Esophagus muscularis mucosa (tissue), 4 donors: ENCODE results near the gene CHRM5. TPM values are rescaled to one million over a fixed set of nuclear protein-coding genes. Genes with fewer than 3 reads are reported as not detected.

Source experiments
- DNase-seq: peaks from one replicate; pipeline ENCODE4 v3.0.0-alpha.2; 2017; ENCODE audit errors: extremely low spot score
- H3K27ac ChIP-seq, 4 donors: fragments of 200-600 bp; sonication (generic); replicated peaks in 1 of 4; 1 replicate in 3 of 4; 2 replicates in 1 of 4; pipeline ENCODE4 v1.5.1; 2016 to 2019; ENCODE audit warnings: mild to moderate bottlenecking in 1 of 4
- H3K27me3 ChIP-seq, 4 donors: fragments of 200-600 bp; sonication (generic); one replicate each; pipeline versions ENCODE4 v1.5.1 to v1.6.0; 2016 to 2019
- H3K36me3 ChIP-seq, 4 donors: fragments of 200-600 bp; sonication (generic); one replicate each; pipeline ENCODE4 v1.5.1; 2016 to 2019
- H3K4me1 ChIP-seq, 4 donors: fragments of 200-600 bp; sonication (generic); one replicate each; pipeline ENCODE4 v1.5.1; 2016 to 2019
- H3K4me3 ChIP-seq, 4 donors: fragments of 200-600 bp; sonication (generic); 1 replicate in 2 of 4; 2 replicates in 2 of 4; pipeline ENCODE4 v1.5.1; 2016 to 2019; ENCODE audit warnings: mild to moderate bottlenecking in 4 of 4, moderate library complexity in 1 of 4
- H3K9me3 ChIP-seq, 4 donors: fragments of 200-600 bp; sonication (generic); 1 replicate in 3 of 4; 2 replicates in 1 of 4; pipeline ENCODE4 v1.5.1; 2016 to 2019
- EP300 ChIP-seq: sonication (generic); formaldehyde crosslinking; IDR thresholded peaks from one replicate; pipeline ENCODE4 v1.6.1; 2017; ENCODE audit warnings: antibody characterized with exemption
- POLR2A ChIP-seq: fragments of 450-650 bp; IDR thresholded peaks from one replicate; pipeline ENCODE4 v1.6.1; 2017; ENCODE audit warnings: antibody characterized with exemption, moderate library complexity, mild to moderate bottlenecking, low read depth
- POLR2AphosphoS5 ChIP-seq, 2 donors: sonication (generic); formaldehyde crosslinking; IDR thresholded peaks; one replicate each; pipeline ENCODE4 v1.6.1; 2017; ENCODE audit warnings: antibody characterized with exemption in 2 of 2
- WGBS: methylation state at CpG from one replicate; pipeline ENCODE4 v1.1.5; 2018; 5-methylcytosine and 5-hydroxymethylcytosine counted together
- intact Hi-C: fragments of 100-400 bp; cut with DNase I; formaldehyde crosslinking; loops from one replicate; pipeline ENCODE4 v1.15.1; 2023
- total RNA-seq, 4 donors: library from RNA; depleted of rRNA; stranded (reverse); fragments of >200 nt; gene quantifications; one replicate each; pipeline versions ENCODE4 v1.1.0 to v1.2.1, GENCODE V29; 2016
- TF ChIP-seq, protein P1 (sequence below), 3 experiments: fragments of 200-600 bp in 2 of 3; fragments of 450-650 bp in 1 of 3; sonication (generic) in 2 of 3; IDR thresholded peaks; one replicate each; pipeline ENCODE4 v1.5.1; 2017 to 2019; ENCODE audit warnings: antibody characterized with exemption in 3 of 3, mild to moderate bottlenecking in 2 of 3, moderate library complexity in 1 of 3

CHRM5 gene
- total RNA-seq, 4 donors from 2014 or later, result not detected

GRCh38 chr15:34078900-34079299 is 110.6 kb downstream of the CHRM5 start:
- H3K9me3 ChIP-seq, result no peaks in the 10 kb centered on the region
- no peak for DNase-seq
- TF ChIP-seq POLR2A (no peak), EP300 (no peak), POLR2AphosphoS5 (IDR thresholded peaks at IDR 0.05) (no peak)
- TF ChIP-seq, protein P1, sequence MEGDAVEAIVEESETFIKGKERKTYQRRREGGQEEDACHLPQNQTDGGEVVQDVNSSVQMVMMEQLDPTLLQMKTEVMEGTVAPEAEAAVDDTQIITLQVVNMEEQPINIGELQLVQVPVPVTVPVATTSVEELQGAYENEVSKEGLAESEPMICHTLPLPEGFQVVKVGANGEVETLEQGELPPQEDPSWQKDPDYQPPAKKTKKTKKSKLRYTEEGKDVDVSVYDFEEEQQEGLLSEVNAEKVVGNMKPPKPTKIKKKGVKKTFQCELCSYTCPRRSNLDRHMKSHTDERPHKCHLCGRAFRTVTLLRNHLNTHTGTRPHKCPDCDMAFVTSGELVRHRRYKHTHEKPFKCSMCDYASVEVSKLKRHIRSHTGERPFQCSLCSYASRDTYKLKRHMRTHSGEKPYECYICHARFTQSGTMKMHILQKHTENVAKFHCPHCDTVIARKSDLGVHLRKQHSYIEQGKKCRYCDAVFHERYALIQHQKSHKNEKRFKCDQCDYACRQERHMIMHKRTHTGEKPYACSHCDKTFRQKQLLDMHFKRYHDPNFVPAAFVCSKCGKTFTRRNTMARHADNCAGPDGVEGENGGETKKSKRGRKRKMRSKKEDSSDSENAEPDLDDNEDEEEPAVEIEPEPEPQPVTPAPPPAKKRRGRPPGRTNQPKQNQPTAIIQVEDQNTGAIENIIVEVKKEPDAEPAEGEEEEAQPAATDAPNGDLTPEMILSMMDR (IDR thresholded peaks at IDR 0.05), result no peak
- intact Hi-C loops, result no loop called here
- peaks cover 0 to 16% (median 12%) of the 10 kb centered on the region in 4 donors for H3K36me3 ChIP-seq
- H3K27ac ChIP-seq, result no peak overlapping the region
- no peak overlapping the region for H3K4me3 ChIP-seq
- WGBS, result 86% methylated on average over 3 of the region's 3 CpGs
- H3K27me3 ChIP-seq, result no peaks in the 10 kb centered on the region
- H3K4me1 ChIP-seq, result peaks cover 0 to 5% (median 0%) of the 10 kb centered on the region in 4 donors

- TF ChIP-seq POLR2AphosphoS5 (IDR thresholded peaks at IDR 0.05) (no peak), POLR2A (no peak), EP300 (no peak)
- TF ChIP-seq, protein P1 (IDR thresholded peaks at IDR 0.05), result no peak
- intact Hi-C loops, result no loop called here
- WGBS, result 94% methylated on average over 4 of the region's 4 CpGs
- Histone ChIP-seq H3K27ac (no peak overlapping the region), H3K36me3 (peaks cover 0 to 26% (median 19%) of the 10 kb centered on the region in 4 donors), H3K4me1 (peaks cover 0 to 11% (median 0%) of the 10 kb centered on the region in 4 donors), H3K4me3 (no peak overlapping the region), H3K27me3 (no peaks in the 10 kb centered on the region), H3K9me3 (no peaks in the 10 kb centered on the region)
- no peak for DNase-seq
Observed at GRCh38 chr15:34079904-34080303, 111.6 kb downstream of the CHRM5 start.

- TF ChIP-seq, protein P1 (IDR thresholded peaks at IDR 0.05), result no peak
- peak in 1 of 2 donors; percentile 9 for TF ChIP-seq POLR2AphosphoS5 (IDR thresholded peaks at IDR 0.05)
- Histone ChIP-seq H3K36me3 (peaks cover 23 to 66% (median 52%) of the 10 kb centered on the region in 4 donors), H3K27me3 (no peaks in the 10 kb centered on the region), H3K4me3 (no peak overlapping the region), H3K4me1 (peaks cover 0 to 11% (median 0%) of the 10 kb centered on the region in 4 donors), H3K27ac (peak overlapping the region in 3 of 4 donors; percentile 11 to 15 (median 14)), H3K9me3 (no peaks in the 10 kb centered on the region)
- intact Hi-C loops, result no loop called here
- 58% methylated on average over 7 of the region's 7 CpGs for WGBS
- no peak for DNase-seq
Observed at GRCh38 chr15:34084086-34084485, 115.8 kb downstream of the CHRM5 start.

DNA sequence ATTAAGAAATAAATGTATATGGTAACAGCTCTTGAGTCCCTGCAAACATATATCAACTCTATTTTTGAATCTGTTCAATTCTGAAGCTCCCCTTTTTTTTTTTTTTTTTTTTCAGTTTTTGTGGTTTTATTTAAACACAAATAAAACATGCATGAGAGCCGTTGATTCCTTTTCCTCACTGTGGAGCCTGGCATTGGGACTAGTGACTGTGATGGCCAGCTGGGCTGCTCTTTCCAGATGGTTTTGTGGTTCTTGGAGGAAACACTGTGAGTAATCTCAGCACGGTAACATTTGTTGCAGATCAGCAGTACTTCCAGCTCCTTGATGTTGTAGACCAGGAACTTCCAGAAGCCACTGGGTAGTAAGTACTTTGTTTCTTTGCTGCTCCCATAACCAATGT is 117.4 kb downstream of the CHRM5 start:
- intact Hi-C loops, result no loop called here
- DNase-seq, result no peak
- no peaks in the 10 kb centered on the region for H3K9me3 ChIP-seq
- TF ChIP-seq EP300 (no peak), POLR2AphosphoS5 (IDR thresholded peaks at IDR 0.05) (no peak), POLR2A (no peak)
- TF ChIP-seq, protein P1 (IDR thresholded peaks at IDR 0.05), result no peak
- 76% methylated on average over 2 of the region's 2 CpGs for WGBS
- peaks cover 0 to 11% (median 0%) of the 10 kb centered on the region in 4 donors for H3K4me1 ChIP-seq
- H3K27ac ChIP-seq, result no peak overlapping the region
- no peaks in the 10 kb centered on the region for H3K27me3 ChIP-seq
- no peak overlapping the region for H3K4me3 ChIP-seq
- peaks cover 28 to 76% (median 59%) of the 10 kb centered on the region in 4 donors for H3K36me3 ChIP-seq

DNA sequence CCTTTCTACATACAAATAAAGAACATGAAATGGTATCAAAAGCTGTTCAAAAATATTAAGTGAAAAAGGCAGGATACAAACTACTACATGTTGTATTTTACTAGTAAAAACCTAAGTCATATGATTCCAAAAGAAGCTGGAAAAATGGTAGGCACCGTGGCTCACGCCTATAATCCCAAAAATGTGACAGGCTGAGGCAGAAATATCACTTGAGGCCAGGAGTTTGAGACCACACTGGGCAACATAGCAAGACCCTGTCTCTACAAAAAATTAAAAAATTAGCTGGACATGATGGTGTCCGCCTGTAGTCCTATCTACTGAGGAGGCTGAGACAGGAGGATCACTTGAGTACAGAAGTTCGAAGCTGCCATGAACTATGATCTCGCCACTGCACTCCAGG is 131.6 kb downstream of the CHRM5 start:
- no peak for TF ChIP-seq POLR2A
- TF ChIP-seq, protein P1 (IDR thresholded peaks at IDR 0.05), result no peak
- no peak for TF ChIP-seq POLR2AphosphoS5 (IDR thresholded peaks at IDR 0.05)
- TF ChIP-seq EP300, result no peak
- Histone ChIP-seq H3K27ac (no peak overlapping the region), H3K9me3 (no peaks in the 10 kb centered on the region), H3K36me3 (peaks cover 6 to 12% (median 7%) of the 10 kb centered on the region in 4 donors), H3K27me3 (no peaks in the 10 kb centered on the region), H3K4me3 (no peak overlapping the region), H3K4me1 (peaks cover 21 to 38% (median 32%) of the 10 kb centered on the region in 4 donors)
- WGBS, result 95% methylated on average over 5 of the region's 5 CpGs
- DNase-seq, result no peak
- intact Hi-C loops, result loop anchor here (5.0 to 10.0 kb wide), 3 partner anchors 112 to 267 kb away; partner anchors contain the start of genes KATNBL1, LPCAT4 and SLC12A6
